Type B pancreatic cell (in vitro differentiated cells): ENCODE results near the gene LIG3. TPM values are rescaled to one million over a fixed set of nuclear protein-coding genes. Genes with fewer than 3 reads are reported as not detected.
A peak's percentile ranks its signal among the peaks of the same experiment; 100 is the strongest.

Source experiments
- DNase-seq: peaks from one replicate; pipeline ENCODE4 v3.0.0; 2021; ENCODE audit warnings: mixed read lengths; ENCODE audit not compliant: unreplicated experiment; ENCODE audit errors: extremely low spot score
- H3K27ac Mint-ChIP-seq: 2 replicates; pipeline ENCODE4 v1.8.0; 2021; ENCODE audit warnings: mild to moderate bottlenecking, mixed read lengths
- H3K27me3 Mint-ChIP-seq: 2 replicates; pipeline ENCODE4 v1.8.0; 2021; ENCODE audit warnings: mixed read lengths
- H3K36me3 Mint-ChIP-seq: 2 replicates; pipeline ENCODE4 v1.8.0; 2021; ENCODE audit warnings: mixed read lengths
- H3K4me1 Mint-ChIP-seq: one replicate; pipeline ENCODE4 v1.8.0; 2021; ENCODE audit warnings: mixed read lengths; ENCODE audit not compliant: unreplicated experiment
- H3K4me3 Mint-ChIP-seq: 2 replicates; pipeline ENCODE4 v1.8.0; 2021; ENCODE audit warnings: mild to moderate bottlenecking, mixed read lengths
- H3K9me3 Mint-ChIP-seq: 2 replicates; pipeline ENCODE4 v1.8.0; 2021; ENCODE audit warnings: mixed read lengths
- CTCF ChIP-seq: fragments of 200-600 bp; sonication (generic); conservative IDR thresholded peaks from 2 replicates; pipeline ENCODE4 v1.5.0; 2021; ENCODE audit warnings: antibody characterized with exemption, mild to moderate bottlenecking
- total RNA-seq: library from RNA; stranded (reverse); gene quantifications from 2 replicates; pipeline ENCODE4 v1.2.1, GENCODE V29; 2021; ENCODE audit warnings: low replicate concordance

LIG3 gene
- total RNA-seq, 1 donor from 2014 or later, result 73.0 TPM

GRCh38 chr17:35046245-35046644, 65.9 kb downstream of the LIG3 start:
- Mint-ChIP-seq H3K4me1 (peaks cover 26% of the 10 kb centered on the region), H3K4me3 (peak overlapping the region; percentile 42), H3K36me3 (no peaks in the 10 kb centered on the region), H3K9me3 (no peaks in the 10 kb centered on the region), H3K27me3 (no peaks in the 10 kb centered on the region), H3K27ac (peak overlapping the region; percentile 46)
- TF ChIP-seq CTCF, result no peak
- DNase-seq, result no peak

DNA sequence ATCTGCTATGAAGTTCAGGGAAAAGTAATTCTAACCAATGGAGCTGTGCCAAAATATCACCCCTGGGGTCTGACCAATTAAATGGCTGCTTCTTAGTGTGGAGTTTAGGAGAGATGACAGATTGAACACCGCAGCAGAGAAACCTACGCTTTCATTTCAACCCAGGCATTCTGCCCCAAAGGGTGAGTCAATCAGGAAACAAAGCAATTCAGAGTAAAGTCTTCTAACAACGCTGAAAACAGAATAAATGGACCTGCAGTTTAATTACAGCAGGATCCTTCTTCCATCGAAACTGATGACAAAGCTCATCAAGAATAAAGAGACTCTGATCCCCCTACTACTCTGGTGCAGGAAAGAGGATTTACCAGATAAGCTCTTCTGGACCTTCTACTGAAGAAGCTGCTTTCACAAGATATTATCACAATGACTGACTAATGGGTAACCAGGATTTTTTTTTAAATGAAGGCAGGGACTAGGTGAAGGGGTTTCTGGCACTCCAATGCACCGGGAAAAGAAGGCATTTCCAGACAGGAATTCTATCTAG, 66.5 kb downstream of the LIG3 start:
- Mint-ChIP-seq H3K4me3 (peak overlapping the region; percentile 42), H3K4me1 (peaks cover 26% of the 10 kb centered on the region), H3K36me3 (no peaks in the 10 kb centered on the region), H3K27ac (peak overlapping the region; percentile 46), H3K9me3 (no peaks in the 10 kb centered on the region), H3K27me3 (no peaks in the 10 kb centered on the region)
- no peak for TF ChIP-seq CTCF
- no peak for DNase-seq

DNA sequence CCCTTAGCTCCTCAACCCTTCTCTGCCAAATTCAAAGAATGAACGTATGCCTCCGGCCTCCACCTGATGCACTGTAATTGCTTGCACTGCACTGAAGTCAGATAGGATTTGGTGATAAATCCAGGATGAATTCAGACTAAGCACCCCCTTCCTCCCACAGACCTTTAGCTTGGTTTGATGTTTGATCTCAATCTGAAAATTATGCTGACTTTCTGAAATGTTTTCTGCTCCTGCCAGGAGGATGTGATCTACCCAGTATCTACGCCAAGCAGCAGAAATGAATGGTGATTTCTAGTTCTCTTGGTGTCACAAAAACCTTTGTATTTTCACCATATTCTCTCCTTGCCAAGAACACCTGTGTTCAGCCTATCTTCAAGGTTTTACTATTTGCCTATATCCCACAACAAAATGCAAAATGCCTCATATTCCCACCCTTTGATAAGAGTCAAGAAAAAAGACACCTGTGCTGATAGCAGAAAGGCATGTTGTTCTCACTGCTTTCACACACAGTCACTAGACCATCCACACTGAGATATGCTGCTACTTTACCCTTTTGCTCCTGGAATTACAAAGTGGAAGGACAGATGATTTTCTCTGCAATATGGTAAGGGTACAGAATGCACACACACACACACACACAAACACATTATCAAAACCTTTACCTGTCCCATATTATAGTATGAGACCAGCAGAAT, 68.5 kb downstream of the LIG3 start:
- no peaks in the 10 kb centered on the region for H3K9me3 Mint-ChIP-seq
- DNase-seq, result no peak
- no peaks in the 10 kb centered on the region for H3K36me3 Mint-ChIP-seq
- H3K4me1 Mint-ChIP-seq, result peaks cover 31% of the 10 kb centered on the region
- H3K4me3 Mint-ChIP-seq, result no peak overlapping the region
- H3K27me3 Mint-ChIP-seq, result no peaks in the 10 kb centered on the region
- H3K27ac Mint-ChIP-seq, result peak overlapping the region; percentile 14
- no peak for TF ChIP-seq CTCF

- Mint-ChIP-seq H3K4me1 (peaks cover 31% of the 10 kb centered on the region), H3K27me3 (no peaks in the 10 kb centered on the region), H3K36me3 (no peaks in the 10 kb centered on the region), H3K27ac (no peak overlapping the region), H3K9me3 (no peaks in the 10 kb centered on the region), H3K4me3 (no peak overlapping the region)
- TF ChIP-seq CTCF, result no peak
- DNase-seq, result no peak
Observed at GRCh38 chr17:35050170-35050569, 69.9 kb downstream of the LIG3 start.

GRCh38 chr17:35051183-35051578, 70.9 kb downstream of the LIG3 start:
- Mint-ChIP-seq H3K9me3 (no peaks in the 10 kb centered on the region), H3K36me3 (no peaks in the 10 kb centered on the region), H3K27ac (no peak overlapping the region), H3K27me3 (no peaks in the 10 kb centered on the region), H3K4me1 (peaks cover 28% of the 10 kb centered on the region), H3K4me3 (no peak overlapping the region)
- DNase-seq, result no peak
- no peak for TF ChIP-seq CTCF
